ENCODE data around the gene KRT31.

The KRT31 gene

GRCh38 chr17:41411072-41411840 is 13.8 kb upstream of the KRT31 start:
- DNase-seq, result no peak
- no peaks in the 10 kb centered on the region for H3K27me3 ChIP-seq (replicated peaks)
- no peaks in the 10 kb centered on the region for H3K36me3 ChIP-seq (replicated peaks)
- in situ Hi-C loops (cut with HindIII; ENCODE audit: low pct_ligation_motif_present, low sequenced_read_pairs), result no loop called here
- no peak for TF ChIP-seq CTCF (IDR thresholded peaks at IDR 0.05; ENCODE audit: low read depth, low read length, missing control alignments)
- H3K4me3 ChIP-seq (ENCODE audit: low read depth, low read length), result no peak overlapping the region
- no peak overlapping the region for H3K27ac ChIP-seq

GRCh38 chr17:41407226-41407625 is 9.8 kb upstream of the KRT31 start:
- Histone ChIP-seq H3K27me3 (replicated peaks) (no peaks in the 10 kb centered on the region), H3K4me3 (ENCODE audit: low read depth, low read length) (no peak overlapping the region), H3K27ac (no peak overlapping the region), H3K36me3 (replicated peaks) (no peaks in the 10 kb centered on the region)
- no peak for DNase-seq
- in situ Hi-C loops (cut with HindIII; ENCODE audit: low pct_ligation_motif_present, low sequenced_read_pairs), result no loop called here
- no peak for TF ChIP-seq CTCF (IDR thresholded peaks at IDR 0.05; ENCODE audit: low read depth, low read length, missing control alignments)

- H3K36me3 ChIP-seq (replicated peaks), result no peaks in the 10 kb centered on the region
- no peaks in the 10 kb centered on the region for H3K27me3 ChIP-seq (replicated peaks)
- TF ChIP-seq CTCF (IDR thresholded peaks at IDR 0.05; ENCODE audit: low read depth, low read length, missing control alignments), result no peak
- DNase-seq, result no peak
- no peak overlapping the region for H3K27ac ChIP-seq
- H3K4me3 ChIP-seq (ENCODE audit: low read depth, low read length), result no peak overlapping the region
- in situ Hi-C loops (cut with HindIII; ENCODE audit: low pct_ligation_motif_present, low sequenced_read_pairs), result no loop called here
These were observed 8.8 kb upstream of the KRT31 start for GRCh38 chr17:41406205-41406604.

DNA sequence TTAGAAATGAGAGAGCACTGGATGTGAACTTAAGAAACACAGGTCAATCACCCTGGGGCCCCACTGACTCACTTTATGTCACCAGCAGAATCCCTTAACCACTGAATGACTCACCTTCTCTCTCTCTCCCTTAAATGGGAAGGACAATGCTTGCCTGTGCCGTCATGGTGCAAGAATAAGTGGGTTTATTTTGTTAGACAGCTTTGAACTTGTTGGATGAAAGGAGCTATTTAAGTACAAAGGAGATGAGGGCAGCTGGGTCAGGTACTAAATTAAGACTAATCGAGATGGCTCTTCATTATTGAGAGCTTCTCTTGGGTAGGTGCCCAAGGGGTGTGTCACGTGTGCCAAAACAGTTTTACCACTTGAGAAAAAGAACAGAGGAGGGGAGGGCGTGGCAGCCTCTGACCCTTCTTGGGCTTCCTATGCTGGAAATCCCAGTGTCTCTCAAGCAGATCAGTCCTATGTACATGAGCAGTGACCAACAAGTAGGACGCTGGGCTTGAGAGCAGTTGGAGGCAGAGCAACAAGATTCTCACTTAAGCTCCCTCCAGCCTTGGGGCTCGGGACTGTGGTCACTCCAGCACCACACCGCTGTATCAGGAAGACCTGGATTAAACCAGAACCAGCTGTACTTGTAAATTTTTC is 6.7 kb upstream of the KRT31 start:
- H3K27me3 ChIP-seq (replicated peaks), result no peaks in the 10 kb centered on the region
- peak overlapping the region; percentile 87 for H3K27ac ChIP-seq
- DNase-seq, result peak; percentile 91
- no peak overlapping the region for H3K4me3 ChIP-seq (ENCODE audit: low read depth, low read length)
- in situ Hi-C loops (cut with HindIII; ENCODE audit: low pct_ligation_motif_present, low sequenced_read_pairs), result no loop called here
- H3K36me3 ChIP-seq (replicated peaks), result no peaks in the 10 kb centered on the region
- no peak for TF ChIP-seq CTCF (IDR thresholded peaks at IDR 0.05; ENCODE audit: low read depth, low read length, missing control alignments)

GRCh38 chr17:41403404-41404023 is 6.1 kb upstream of the KRT31 start:
- in situ Hi-C loops (cut with HindIII; ENCODE audit: low pct_ligation_motif_present, low sequenced_read_pairs), result no loop called here
- peak overlapping the region; percentile 87 for H3K27ac ChIP-seq
- H3K4me3 ChIP-seq (ENCODE audit: low read depth, low read length), result no peak overlapping the region
- H3K27me3 ChIP-seq (replicated peaks), result no peaks in the 10 kb centered on the region
- TF ChIP-seq CTCF (IDR thresholded peaks at IDR 0.05; ENCODE audit: low read depth, low read length, missing control alignments), result no peak
- H3K36me3 ChIP-seq (replicated peaks), result no peaks in the 10 kb centered on the region
- no peak for DNase-seq

All from brain microvascular endothelial cell (primary cell).